Measurements from ENCODE around the gene GAS2L2.

- TF ChIP-seq POLR2A (IDR thresholded peaks at IDR 0.05; ENCODE audit: control extremely low read depth in 1 of 2, low read depth in 2 of 2, low read length in 2 of 2) = no peak
- TF ChIP-seq EZH2 (IDR thresholded peaks at IDR 0.05; ENCODE audit: low read depth, low read length, severe bottlenecking) = no peak
- no peak for TF ChIP-seq CTCF (IDR thresholded peaks at IDR 0.05; ENCODE audit: control extremely low read depth in 1 of 3, insufficient read depth in 1 of 3, low read depth in 1 of 3, low read length in 3 of 3)
- TF ChIP-seq BRCA1 (IDR thresholded peaks at IDR 0.05; ENCODE audit: low read depth, low read length) = no peak
- TF ChIP-seq MAX (IDR thresholded peaks at IDR 0.05) = no peak
- TF ChIP-seq RAD21 (IDR thresholded peaks at IDR 0.05 in 1 of 2, conservative IDR thresholded peaks at IDR 0.05 in 1 of 2; ENCODE audit: low read depth in 2 of 2, low read length in 2 of 2) = no peak
- TF ChIP-seq RFX5 (IDR thresholded peaks at IDR 0.05; ENCODE audit: borderline replicate concordance, low read depth, low read length) = no peak
- TF ChIP-seq POLR2AphosphoS5 (IDR thresholded peaks at IDR 0.05; ENCODE audit: low read depth, low read length) = no peak
- TF ChIP-seq SIN3A (conservative IDR thresholded peaks at IDR 0.05 in 1 of 2, IDR thresholded peaks at IDR 0.05 in 1 of 2; ENCODE audit: low read depth in 1 of 2, low read length in 2 of 2) = no peak
- TF ChIP-seq USF2 (IDR thresholded peaks at IDR 0.05; ENCODE audit: low read length) = no peak
- no peak for TF ChIP-seq CEBPB (IDR thresholded peaks at IDR 0.05; ENCODE audit: low read depth, low read length)
- TF ChIP-seq ZNF274 (IDR thresholded peaks at IDR 0.05; ENCODE audit: borderline replicate concordance, extremely low read depth, low read length) = no peak
These were observed 22.0 kb upstream of the GAS2L2 start for GRCh38 chr17:35775039-35775438.
